ENCODE data around the gene DAND5. TPM values are rescaled to one million over a fixed set of nuclear protein-coding genes. Genes with fewer than 3 reads are reported as not detected.
A peak's percentile ranks its signal among the peaks of the same experiment; 100 is the strongest.

DAND5 gene
- total and polyA plus RNA-seq, 10 of the 15 experiments (the other 5 are each of a cell fraction or from before 2014, with no cell fraction given), result 0.06 to 0.15 (median 0.12) TPM; not detected in 5

GRCh38 chr19:12933287-12934072 is 35.9 kb upstream of the DAND5 start, which contains the start of gene FARSA (continued):
- TF ChIP-seq RELA (IDR thresholded peaks at IDR 0.05; ENCODE audit: borderline replicate concordance, partially characterized antibody) (peak; percentile 83), ZBTB33 (IDR thresholded peaks at IDR 0.05) (no peak), EP300 (IDR thresholded peaks at IDR 0.05; ENCODE audit: borderline replicate concordance in 1 of 2, control insufficient read depth in 1 of 2, low read depth in 2 of 2, low read length in 2 of 2) (peak in 1 of 2 experiments; percentile 24; a peak in 1 of 4 replicates), CHD2 (IDR thresholded peaks at IDR 0.05; ENCODE audit: borderline replicate concordance, low read depth, low read length) (peak; percentile 28; the same call in 1 of the 2 replicates), EZH2 (IDR thresholded peaks at IDR 0.05; ENCODE audit: borderline replicate concordance, control insufficient read depth, low read depth, low read length) (no peak), POU2F2 (IDR thresholded peaks at IDR 0.05; ENCODE audit: borderline replicate concordance, low read depth, low read length) (peak; percentile 47; the same call in 2 of the 3 replicates), SP1 (IDR thresholded peaks at IDR 0.05; ENCODE audit: low read depth, low read length) (peak; percentile 45), NR2C2 (IDR thresholded peaks at IDR 0.05; ENCODE audit: borderline replicate concordance, control insufficient read depth, insufficient read length, low read depth) (no peak), PAX5 (IDR thresholded peaks at IDR 0.05; ENCODE audit: borderline replicate concordance, low read depth, low read length) (peak; percentile 55; the same call in 1 of the 2 replicates), IKZF1 (conservative IDR thresholded peaks at IDR 0.05) (peak; percentile 82), TCF3 (IDR thresholded peaks at IDR 0.05; ENCODE audit: borderline replicate concordance, insufficient read depth, low read depth, low read length) (0 out of 2 replicates have a peak, but pooled peaks have one; percentile 22), NFIC (IDR thresholded peaks at IDR 0.05; ENCODE audit: low read depth, low read length) (no peak), CHD1 (IDR thresholded peaks at IDR 0.05; ENCODE audit: low read depth, low read length) (0 out of 2 replicates have a peak, but pooled peaks have one; percentile 28), POLR2A (IDR thresholded peaks at IDR 0.05; ENCODE audit: low read depth, low read length) (peak; percentile 99), IRF3 (IDR thresholded peaks at IDR 0.05) (no peak), POLR2AphosphoS2 (IDR thresholded peaks at IDR 0.05; ENCODE audit: low read depth, low read length) (peak; percentile 83), TARDBP (IDR thresholded peaks at IDR 0.05; ENCODE audit: borderline replicate concordance) (peak; percentile 85; the same call in 1 of the 2 replicates), ELK1 (IDR thresholded peaks at IDR 0.05; ENCODE audit: low read depth, low read length) (peak; percentile 87), ZBTB40 (IDR thresholded peaks at IDR 0.05; ENCODE audit: borderline replicate concordance) (peak; percentile 94)

All from GM12878 (cell line).